CD4-positive, alpha-beta memory T cell (primary cell): Measurements from ENCODE around the gene DCUN1D1. TPM values are rescaled to one million over a fixed set of nuclear protein-coding genes. Genes with fewer than 3 reads are reported as not detected.
A peak's percentile ranks its signal among the peaks of the same experiment; 100 is the strongest.
"Not testable (repeated sequence)": the region's sequence is repeated elsewhere in the genome, so short reads cannot be mapped to it uniquely, and the experiment has no call there.

Experiments
- CTCF ChIA-PET: fragments of 350-600 bp; sonication (Branson Sonifier 250); formaldehyde crosslinking; loops from one replicate; lab custom pipeline; 2021; ENCODE audit warnings: inconsistent platforms; ENCODE audit not compliant: partially characterized antibody; lab: Charles Lee
- POLR2A ChIA-PET: fragments of 350-600 bp; sonication (Branson Sonifier 250); formaldehyde crosslinking; loops from one replicate; lab custom pipeline; 2021; ENCODE audit not compliant: partially characterized antibody; lab: Charles Lee
- DNase-seq, 5 donors: peaks; one replicate each; pipeline versions ENCODE4 v3.0.0 to v3.0.0-alpha.2; 2020 to 2022; ENCODE audit warnings: mixed read lengths in 1 of 5
- H3K27ac ChIP-seq: one replicate; pipeline ENCODE4 v1.7.0; 2013; ENCODE audit warnings: low read depth, low read length
- H3K27me3 ChIP-seq: 2 replicates; pipeline ENCODE4 v1.7.0; 2013; ENCODE audit warnings: mild to moderate bottlenecking, low read length, moderate library complexity; ENCODE audit not compliant: insufficient read depth
- H3K36me3 ChIP-seq: 2 replicates; pipeline ENCODE4 v1.7.0; 2013; ENCODE audit warnings: mild to moderate bottlenecking, low read length, moderate library complexity; ENCODE audit not compliant: insufficient read depth
- H3K4me1 ChIP-seq: 2 replicates; pipeline ENCODE4 v1.7.0; 2013; ENCODE audit warnings: mild to moderate bottlenecking, low read length, moderate library complexity; ENCODE audit not compliant: insufficient read depth
- H3K4me3 ChIP-seq, 2 donors: one replicate each; pipeline ENCODE4 v1.7.0; 2013; ENCODE audit warnings: low read length in 2 of 2, mild to moderate bottlenecking in 1 of 2
- H3K9me3 ChIP-seq, 2 donors: one replicate each; pipeline ENCODE4 v1.7.0; 2013; ENCODE audit warnings: low read length in 2 of 2, control low read depth in 1 of 2; ENCODE audit not compliant: control insufficient read depth in 1 of 2
- H3K27ac Mint-ChIP-seq, 7 donors: one replicate each; pipeline ENCODE4 v1.8.0; 2020 to 2021; ENCODE audit warnings: mixed read lengths in 7 of 7, mild to moderate bottlenecking in 6 of 7, inconsistent platforms in 3 of 7, moderate library complexity in 3 of 7
- H3K27me3 Mint-ChIP-seq, 2 donors: one replicate each; pipeline ENCODE4 v1.8.0; 2020 to 2021; ENCODE audit warnings: mixed read lengths in 2 of 2
- H3K36me3 Mint-ChIP-seq, 2 donors: one replicate each; pipeline ENCODE4 v1.8.0; 2020 to 2021; ENCODE audit warnings: mixed read lengths in 2 of 2, inconsistent platforms in 1 of 2, mild to moderate bottlenecking in 1 of 2
- H3K4me1 Mint-ChIP-seq, 4 donors: one replicate each; pipeline ENCODE4 v1.8.0; 2020 to 2021; ENCODE audit warnings: mixed read lengths in 4 of 4, mild to moderate bottlenecking in 1 of 4
- H3K4me3 Mint-ChIP-seq, 8 donors: one replicate each; pipeline ENCODE4 v1.8.0; 2020 to 2021; ENCODE audit warnings: mixed read lengths in 8 of 8, mild to moderate bottlenecking in 7 of 8, moderate library complexity in 6 of 8, inconsistent platforms in 3 of 8
- H3K9me3 Mint-ChIP-seq, 8 donors: one replicate each; pipeline ENCODE4 v1.8.0; 2020 to 2021; ENCODE audit warnings: mixed read lengths in 8 of 8, mild to moderate bottlenecking in 5 of 8, inconsistent platforms in 3 of 8, moderate library complexity in 1 of 8
- intact Hi-C: fragments of 100-400 bp; cut with micrococcal nuclease; formaldehyde crosslinking; loops from one replicate; pipeline ENCODE4 v1.15.1; 2023
- polyA plus RNA-seq, 2 donors: library from polyadenylated mRNA; unstranded; fragments of 300-500 nt; fragmentation: Illumina TruSeq; gene quantifications; one replicate each; pipeline ENCODE4 v1.2.3, GENCODE V29; 2021
- total RNA-seq, 2 experiments: library from RNA; stranded (reverse); gene quantifications; one replicate each; pipeline ENCODE4 v1.2.3, GENCODE V29; 2021

Gene DCUN1D1
- total and polyA plus RNA-seq, 4 experiments from 2014 or later: 26.1 to 36.4 (median 32.7) TPM

GRCh38 chr3:183013074-183013473, 32.7 kb upstream of the DCUN1D1 start:
- Mint-ChIP-seq H3K9me3 (no peaks in the 10 kb centered on the region), H3K27me3 (no peaks in the 10 kb centered on the region), H3K27ac (no peak overlapping the region), H3K36me3 (peaks cover 26 to 31% of the 10 kb centered on the region in 2 donors), H3K4me3 (no peak overlapping the region), H3K4me1 (no peaks in the 10 kb centered on the region)
- Histone ChIP-seq H3K4me1 (no peaks in the 10 kb centered on the region), H3K9me3 (no peaks in the 10 kb centered on the region), H3K27ac (no peak overlapping the region), H3K27me3 (no peaks in the 10 kb centered on the region), H3K36me3 (peaks cover 10% of the 10 kb centered on the region), H3K4me3 (no peak overlapping the region)
- intact Hi-C loops: no loop called here
- DNase-seq: no peak
- ChIA-PET POLR2A (no interaction called here), CTCF (no interaction called here)

- Mint-ChIP-seq H3K27ac (peak overlapping the region in 2 of 7 donors; percentile 15 to 37), H3K27me3 (no peaks in the 10 kb centered on the region), H3K4me1 (no peaks in the 10 kb centered on the region), H3K9me3 (no peaks in the 10 kb centered on the region), H3K36me3 (peaks cover 8 to 20% of the 10 kb centered on the region in 2 donors), H3K4me3 (no peak overlapping the region)
- no peaks in the 10 kb centered on the region for H3K27me3 ChIP-seq
- ChIA-PET CTCF (no interaction called here), POLR2A (no interaction called here)
- H3K4me1 ChIP-seq: no peaks in the 10 kb centered on the region
- no peaks in the 10 kb centered on the region for H3K36me3 ChIP-seq
- H3K27ac ChIP-seq: no peak overlapping the region
- intact Hi-C loops: no loop called here
- no peak overlapping the region for H3K4me3 ChIP-seq
- no peak for DNase-seq
- no peaks in the 10 kb centered on the region for H3K9me3 ChIP-seq
Measured at GRCh38 chr3:183008800-183009199, 28.5 kb upstream of the DCUN1D1 start.

GRCh38 chr3:183008303-183008702, 28.0 kb upstream of the DCUN1D1 start:
- H3K36me3 ChIP-seq: no peaks in the 10 kb centered on the region
- Mint-ChIP-seq H3K9me3 (no peaks in the 10 kb centered on the region), H3K27me3 (no peaks in the 10 kb centered on the region), H3K4me1 (no peaks in the 10 kb centered on the region), H3K27ac (no peak overlapping the region), H3K4me3 (no peak overlapping the region), H3K36me3 (peaks cover 8 to 20% of the 10 kb centered on the region in 2 donors)
- H3K9me3 ChIP-seq: no peaks in the 10 kb centered on the region
- no peaks in the 10 kb centered on the region for H3K27me3 ChIP-seq
- POLR2A ChIA-PET: no interaction called here
- no peak overlapping the region for H3K4me3 ChIP-seq
- H3K4me1 ChIP-seq: no peaks in the 10 kb centered on the region
- DNase-seq: no peak
- H3K27ac ChIP-seq: no peak overlapping the region
- CTCF ChIA-PET: no interaction called here
- intact Hi-C loops: no loop called here

GRCh38 chr3:183006396-183007002, 26.2 kb upstream of the DCUN1D1 start:
- no peak overlapping the region for H3K27ac ChIP-seq
- H3K27me3 Mint-ChIP-seq: no peaks in the 10 kb centered on the region
- H3K4me1 Mint-ChIP-seq: no peaks in the 10 kb centered on the region
- no peak for DNase-seq
- intact Hi-C loops: no loop called here
- no peaks in the 10 kb centered on the region for H3K27me3 ChIP-seq
- no peak overlapping the region for H3K4me3 ChIP-seq
- H3K36me3 ChIP-seq: no peaks in the 10 kb centered on the region
- no peaks in the 10 kb centered on the region for H3K9me3 Mint-ChIP-seq
- ChIA-PET CTCF (no interaction called here), POLR2A (no interaction called here)
- peaks cover 0 to 16% of the 10 kb centered on the region in 2 donors for H3K36me3 Mint-ChIP-seq
- no peaks in the 10 kb centered on the region for H3K4me1 ChIP-seq
- H3K4me3 Mint-ChIP-seq: no peak overlapping the region
- H3K27ac Mint-ChIP-seq: no peak overlapping the region
- H3K9me3 ChIP-seq: no peaks in the 10 kb centered on the region

GRCh38 chr3:182999767-183000166, 19.4 kb upstream of the DCUN1D1 start:
- Histone ChIP-seq H3K4me1 (no peaks in the 10 kb centered on the region), H3K27me3 (no peaks in the 10 kb centered on the region), H3K27ac (no peak overlapping the region), H3K36me3 (no peaks in the 10 kb centered on the region), H3K9me3 (no peaks in the 10 kb centered on the region), H3K4me3 (no peak overlapping the region)
- no peak overlapping the region for H3K4me3 Mint-ChIP-seq
- peaks cover 0 to 7% of the 10 kb centered on the region in 2 donors for H3K36me3 Mint-ChIP-seq
- intact Hi-C loops: no loop called here
- ChIA-PET CTCF (no interaction called here), POLR2A (no interaction called here)
- H3K27me3 Mint-ChIP-seq: no peaks in the 10 kb centered on the region
- H3K27ac Mint-ChIP-seq: peak overlapping the region in 2 of 7 donors; percentile 10 to 46
- DNase-seq: no peak
- no peaks in the 10 kb centered on the region for H3K4me1 Mint-ChIP-seq
- peaks cover 0 to 15% (median 4%) of the 10 kb centered on the region in 8 donors for H3K9me3 Mint-ChIP-seq

- not testable (repeated sequence) for H3K4me3 Mint-ChIP-seq, H3K27ac Mint-ChIP-seq, H3K36me3 Mint-ChIP-seq
Measured at GRCh38 chr3:182993486-182994201, 13.3 kb upstream of the DCUN1D1 start.

GRCh38 chr3:182989566-182989965, 9.2 kb upstream of the DCUN1D1 start:
- ChIA-PET POLR2A (no interaction called here), CTCF (no interaction called here)
- Mint-ChIP-seq H3K36me3 (no peaks in the 10 kb centered on the region), H3K9me3 (peaks cover 0 to 7% (median 3%) of the 10 kb centered on the region in 8 donors), H3K27ac (no peak overlapping the region), H3K27me3 (no peaks in the 10 kb centered on the region), H3K4me3 (no peak overlapping the region), H3K4me1 (peaks cover 0 to 5% (median 5%) of the 10 kb centered on the region in 4 donors)
- intact Hi-C loops: no loop called here
- DNase-seq: no peak
- no peaks in the 10 kb centered on the region for H3K27me3 ChIP-seq
- no peaks in the 10 kb centered on the region for H3K36me3 ChIP-seq
- H3K4me3 ChIP-seq: no peak overlapping the region
- no peaks in the 10 kb centered on the region for H3K4me1 ChIP-seq
- H3K27ac ChIP-seq: no peak overlapping the region
- no peaks in the 10 kb centered on the region for H3K9me3 ChIP-seq

More at GRCh38 chr3:182993486-182994201, 13.3 kb upstream of the DCUN1D1 start:
- H3K27me3 ChIP-seq, intact Hi-C loops, H3K4me3 ChIP-seq, H3K4me1 Mint-ChIP-seq, H3K27me3 Mint-ChIP-seq, H3K27ac ChIP-seq, H3K36me3 ChIP-seq, DNase-seq, POLR2A ChIA-PET, H3K9me3 ChIP-seq, H3K4me1 ChIP-seq: not testable (repeated sequence)
- peaks cover 2 to 18% (median 8%) of the 10 kb centered on the region in 8 donors for H3K9me3 Mint-ChIP-seq
- CTCF ChIA-PET: interaction anchor here (1.2 kb wide), 1 partner anchor 84 kb away, joined by 3 read pairs; no protein-coding TSS in a partner anchor
